ENCODE results near the gene LARP1. TPM values are rescaled to one million over a fixed set of nuclear protein-coding genes. Genes with fewer than 3 reads are reported as not detected.

Gene LARP1
- total RNA-seq, 1 experiment from 2014 or later = 290 TPM

DNA sequence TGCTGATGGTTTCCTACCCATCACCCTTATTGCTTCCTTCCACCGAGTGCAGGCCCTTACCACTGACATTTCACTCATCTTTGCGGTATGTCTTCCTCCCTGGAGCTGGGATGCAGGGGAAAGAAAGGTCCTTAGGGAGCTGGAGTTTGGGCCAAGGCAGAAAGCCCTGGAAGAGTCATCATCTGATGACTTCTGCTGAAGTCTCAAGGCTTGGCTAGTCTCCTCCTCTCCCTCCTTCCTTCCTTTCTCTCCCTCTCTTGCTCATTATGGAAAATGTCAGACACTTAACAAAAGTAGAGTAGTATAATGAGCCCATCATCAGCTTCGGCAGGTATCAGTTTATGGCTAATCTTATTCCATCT lies 40.0 kb downstream of the LARP1 start:
- Histone ChIP-seq H2AFZ (no peak overlapping the region), H3K4me1 (replicated peaks; ENCODE audit: insufficient read depth) (no peaks in the 10 kb centered on the region), H3F3A (ENCODE audit: insufficient read depth, low read depth) (peaks cover 19% of the 10 kb centered on the region), H3K79me2 (ENCODE audit: low read depth) (peaks cover 30% of the 10 kb centered on the region), H3K9me3 (ENCODE audit: insufficient read depth, low read depth) (no peaks in the 10 kb centered on the region), H3K36me3 (ENCODE audit: low read depth) (peaks cover 62% of the 10 kb centered on the region), H3K27me3 (ENCODE audit: insufficient read depth, low read depth) (no peaks in the 10 kb centered on the region), H3K9me2 (ENCODE audit: insufficient read depth) (no peaks in the 10 kb centered on the region), H3K27ac (no peak overlapping the region), H4K20me1 (ENCODE audit: insufficient read depth) (peaks cover 76% of the 10 kb centered on the region), H3K4me2 (no peak overlapping the region), H3K4me3 (no peak overlapping the region)
- POLR2A ChIA-PET (ENCODE audit: unreplicated experiment) = no interaction called here
- intact Hi-C loops (cut with micrococcal nuclease; ENCODE audit: unreplicated experiment) = no loop called here
- DNase-seq = no peak
- CTCF ChIA-PET = no interaction called here
- BruUV-seq (replicated peaks) = no TSS peak
- TF ChIP-seq, protein P1, sequence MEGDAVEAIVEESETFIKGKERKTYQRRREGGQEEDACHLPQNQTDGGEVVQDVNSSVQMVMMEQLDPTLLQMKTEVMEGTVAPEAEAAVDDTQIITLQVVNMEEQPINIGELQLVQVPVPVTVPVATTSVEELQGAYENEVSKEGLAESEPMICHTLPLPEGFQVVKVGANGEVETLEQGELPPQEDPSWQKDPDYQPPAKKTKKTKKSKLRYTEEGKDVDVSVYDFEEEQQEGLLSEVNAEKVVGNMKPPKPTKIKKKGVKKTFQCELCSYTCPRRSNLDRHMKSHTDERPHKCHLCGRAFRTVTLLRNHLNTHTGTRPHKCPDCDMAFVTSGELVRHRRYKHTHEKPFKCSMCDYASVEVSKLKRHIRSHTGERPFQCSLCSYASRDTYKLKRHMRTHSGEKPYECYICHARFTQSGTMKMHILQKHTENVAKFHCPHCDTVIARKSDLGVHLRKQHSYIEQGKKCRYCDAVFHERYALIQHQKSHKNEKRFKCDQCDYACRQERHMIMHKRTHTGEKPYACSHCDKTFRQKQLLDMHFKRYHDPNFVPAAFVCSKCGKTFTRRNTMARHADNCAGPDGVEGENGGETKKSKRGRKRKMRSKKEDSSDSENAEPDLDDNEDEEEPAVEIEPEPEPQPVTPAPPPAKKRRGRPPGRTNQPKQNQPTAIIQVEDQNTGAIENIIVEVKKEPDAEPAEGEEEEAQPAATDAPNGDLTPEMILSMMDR (conservative IDR thresholded peaks at IDR 0.05) = no peak
- TF ChIP-seq EZH2 (IDR thresholded peaks at IDR 0.05; ENCODE audit: low read depth) = no peak

DNA sequence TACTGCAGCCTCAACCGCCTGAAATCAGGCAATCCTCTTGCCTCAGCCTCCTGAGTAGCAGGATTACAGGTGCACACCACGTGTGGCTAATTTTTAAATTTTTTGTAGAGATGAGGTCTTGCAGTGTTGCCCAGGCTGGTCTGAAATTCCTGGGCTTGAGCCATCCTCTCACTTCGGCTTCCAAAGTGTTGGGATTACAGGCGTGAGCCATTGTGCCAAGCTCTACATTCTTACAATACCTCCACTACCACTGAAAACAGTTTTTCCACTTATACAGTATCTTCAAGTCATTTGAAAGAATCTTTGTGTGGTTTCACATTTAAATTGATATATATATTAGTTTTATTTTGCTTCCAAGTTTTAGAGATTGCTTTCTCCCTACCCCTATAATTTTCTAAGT lies 42.6 kb downstream of the LARP1 start:
- intact Hi-C loops (cut with micrococcal nuclease; ENCODE audit: unreplicated experiment) = no loop called here
- Histone ChIP-seq H3K27me3 (ENCODE audit: insufficient read depth, low read depth) (no peaks in the 10 kb centered on the region), H3K36me3 (ENCODE audit: low read depth) (peaks cover 71% of the 10 kb centered on the region), H3K4me2 (no peak overlapping the region), H4K20me1 (ENCODE audit: insufficient read depth) (peaks cover 67% of the 10 kb centered on the region), H3K4me3 (no peak overlapping the region), H3K79me2 (ENCODE audit: low read depth) (peaks cover 25% of the 10 kb centered on the region), H3K9me3 (ENCODE audit: insufficient read depth, low read depth) (no peaks in the 10 kb centered on the region), H3K27ac (no peak overlapping the region), H3K4me1 (replicated peaks; ENCODE audit: insufficient read depth) (no peaks in the 10 kb centered on the region), H3K9me2 (ENCODE audit: insufficient read depth) (no peaks in the 10 kb centered on the region), H2AFZ (no peak overlapping the region), H3F3A (ENCODE audit: insufficient read depth, low read depth) (peaks cover 28% of the 10 kb centered on the region)
- POLR2A ChIA-PET (ENCODE audit: unreplicated experiment) = no interaction called here
- DNase-seq = no peak
- CTCF ChIA-PET = no interaction called here
- no TSS peak for BruUV-seq (replicated peaks)
- TF ChIP-seq EZH2 (IDR thresholded peaks at IDR 0.05; ENCODE audit: low read depth) = no peak
- TF ChIP-seq, protein P1 (conservative IDR thresholded peaks at IDR 0.05) = no peak

DNA sequence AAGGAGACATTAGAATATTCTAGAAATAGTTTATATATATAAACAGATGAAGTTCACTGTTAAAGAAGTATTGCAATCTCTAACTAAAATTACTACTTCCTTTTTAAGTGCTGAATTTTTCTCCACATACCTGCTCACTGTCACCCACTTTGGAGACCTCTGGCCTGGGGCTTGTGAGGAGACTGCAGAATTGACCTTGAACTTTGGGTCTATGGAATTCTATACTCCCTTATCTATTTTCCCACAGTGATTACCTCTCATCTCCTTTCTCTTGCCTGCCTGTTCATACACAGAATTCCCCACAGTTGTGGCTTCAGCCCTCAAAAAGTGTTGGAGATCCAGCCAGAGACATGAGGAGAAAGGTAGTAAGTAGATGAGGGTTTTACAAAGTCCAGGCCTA lies 45.4 kb downstream of the LARP1 start:
- intact Hi-C loops (cut with micrococcal nuclease; ENCODE audit: unreplicated experiment) = no loop called here
- H3K4me2 ChIP-seq = no peak overlapping the region
- DNase-seq = no peak
- 0 out of 2 replicates have a peak, but pooled peaks cover 8% of the 10 kb centered on the region for H3K4me1 ChIP-seq (replicated peaks; ENCODE audit: insufficient read depth)
- H3K27ac ChIP-seq = no peak overlapping the region
- TF ChIP-seq, protein P1 (conservative IDR thresholded peaks at IDR 0.05) = no peak
- TF ChIP-seq EZH2 (IDR thresholded peaks at IDR 0.05; ENCODE audit: low read depth) = no peak
- H3F3A ChIP-seq (ENCODE audit: insufficient read depth, low read depth) = peaks cover 45% of the 10 kb centered on the region
- H3K4me3 ChIP-seq = no peak overlapping the region
- H3K79me2 ChIP-seq (ENCODE audit: low read depth) = peaks cover 32% of the 10 kb centered on the region
- ChIA-PET POLR2A (ENCODE audit: unreplicated experiment) (no interaction called here), CTCF (no interaction called here)
- H3K36me3 ChIP-seq (ENCODE audit: low read depth) = peaks cover 80% of the 10 kb centered on the region
- peaks cover 50% of the 10 kb centered on the region for H4K20me1 ChIP-seq (ENCODE audit: insufficient read depth)
- no TSS peak for BruUV-seq (replicated peaks)
- no peak overlapping the region for H2AFZ ChIP-seq
- no peaks in the 10 kb centered on the region for H3K9me3 ChIP-seq (ENCODE audit: insufficient read depth, low read depth)
- no peaks in the 10 kb centered on the region for H3K27me3 ChIP-seq (ENCODE audit: insufficient read depth, low read depth)
- H3K9me2 ChIP-seq (ENCODE audit: insufficient read depth) = no peaks in the 10 kb centered on the region
